ENCODE measurements around the gene GHRH.
A peak's percentile ranks its signal among the peaks of the same experiment; 100 is the strongest.

GHRH gene

GRCh38 chr20:37263686-37264085, 2.1 kb upstream of the GHRH start:
- no peak for DNase-seq

DNA sequence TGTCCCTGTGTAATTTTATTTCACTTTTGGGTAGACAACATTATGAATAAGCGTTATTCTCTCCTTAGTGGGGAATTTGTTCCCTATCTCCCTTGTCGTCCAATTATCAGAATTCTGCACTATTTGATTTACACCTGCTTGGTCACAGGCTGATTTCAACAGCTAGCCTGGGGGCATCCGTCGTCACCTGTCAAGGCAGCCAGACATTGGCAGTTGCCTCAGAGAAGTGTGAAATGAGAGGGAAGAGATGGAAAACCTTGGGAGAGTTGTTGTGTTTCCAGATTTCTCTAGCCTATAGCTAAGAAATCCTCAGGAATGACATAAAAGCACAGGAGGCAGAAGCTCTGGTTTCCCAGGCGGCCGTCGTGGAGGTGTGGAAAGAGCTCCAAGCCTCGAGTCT, 891 bp upstream of the GHRH start:
- no peak for DNase-seq

- no peak for DNase-seq
These were observed 691 bp downstream of the GHRH start for GRCh38 chr20:37260923-37261322.

DNA sequence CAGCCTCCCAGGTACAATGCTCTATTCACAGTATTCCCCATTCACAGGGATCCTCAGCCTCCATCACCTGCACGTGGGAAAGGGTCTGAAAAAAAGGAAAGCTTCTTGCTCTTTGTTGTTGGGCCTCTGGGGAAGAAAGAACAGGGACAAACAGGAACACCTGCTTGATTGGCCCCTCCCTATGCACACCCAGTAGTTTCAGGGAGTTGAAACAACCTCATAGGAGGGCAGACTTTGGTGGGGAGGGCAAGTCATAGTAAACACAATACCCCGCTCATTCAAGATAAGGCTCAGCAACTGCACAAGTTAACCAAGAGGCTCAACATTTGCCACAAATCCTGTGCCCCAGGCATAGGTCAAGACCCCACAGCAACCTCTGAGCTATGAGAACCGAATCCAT, 1.7 kb downstream of the GHRH start:
- no peak for DNase-seq

- no peak for DNase-seq
These were observed 2.6 kb downstream of the GHRH start for GRCh38 chr20:37259031-37259430.

- DNase-seq = no peak
These were observed 3.6 kb downstream of the GHRH start for GRCh38 chr20:37257988-37258387.

- no peak for DNase-seq
These were observed 4.1 kb downstream of the GHRH start for GRCh38 chr20:37257530-37257929.

DNA sequence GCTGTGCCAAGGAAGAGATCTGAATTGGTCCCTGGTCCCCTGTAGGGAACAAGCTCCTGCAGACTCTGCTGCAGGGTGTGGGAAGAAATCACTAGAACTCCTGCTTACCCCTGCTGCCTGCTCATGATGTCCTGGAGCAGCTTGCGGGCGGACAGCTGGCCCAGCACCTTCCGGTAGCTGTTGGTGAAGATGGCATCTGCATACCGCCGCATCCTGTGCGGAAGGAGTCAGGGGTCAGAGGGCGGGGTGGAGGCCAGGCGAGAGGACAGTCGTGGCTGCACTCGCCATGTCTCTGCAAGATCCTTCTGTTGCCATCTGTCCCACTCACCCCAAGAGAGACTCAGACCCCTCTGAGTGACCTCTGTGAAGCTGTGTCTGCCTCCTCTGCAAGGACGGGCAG, 5.3 kb downstream of the GHRH start:
- DNase-seq = no peak

DNA sequence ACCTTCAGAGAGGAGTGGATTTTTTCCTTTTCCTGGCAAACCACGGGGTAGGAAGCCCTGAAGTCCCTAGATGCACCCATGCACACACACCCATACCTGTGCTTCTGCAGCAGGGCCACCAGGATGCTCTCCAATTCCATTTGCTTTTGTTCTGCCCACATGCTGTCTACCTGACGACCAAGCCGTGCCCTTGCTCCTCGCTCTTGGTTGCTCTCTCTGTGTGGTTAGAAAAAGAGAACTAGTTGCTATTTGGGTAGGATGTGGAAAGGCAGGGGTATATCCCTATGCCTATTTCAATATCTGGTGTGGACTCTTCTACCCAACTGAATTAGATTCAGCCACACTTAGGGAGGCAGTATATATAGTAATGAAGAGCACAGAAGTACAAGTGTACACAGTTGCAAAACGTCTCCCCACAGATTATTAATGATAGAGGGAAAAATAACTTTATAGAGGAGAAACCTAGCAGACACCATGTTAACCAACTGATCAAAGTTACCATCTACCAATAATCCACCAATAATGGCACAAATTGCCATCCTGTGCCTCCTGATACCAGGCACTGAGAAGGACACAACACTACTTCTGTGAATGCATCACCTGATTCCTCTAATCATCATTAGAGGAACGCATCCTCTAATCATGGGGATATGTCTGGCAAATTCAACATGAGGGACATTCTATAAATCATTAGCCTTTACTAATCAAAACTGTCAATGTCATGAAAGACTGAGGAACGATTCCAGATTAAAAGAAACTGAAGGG, 7.3 kb downstream of the GHRH start:
- DNase-seq = no peak

DNA sequence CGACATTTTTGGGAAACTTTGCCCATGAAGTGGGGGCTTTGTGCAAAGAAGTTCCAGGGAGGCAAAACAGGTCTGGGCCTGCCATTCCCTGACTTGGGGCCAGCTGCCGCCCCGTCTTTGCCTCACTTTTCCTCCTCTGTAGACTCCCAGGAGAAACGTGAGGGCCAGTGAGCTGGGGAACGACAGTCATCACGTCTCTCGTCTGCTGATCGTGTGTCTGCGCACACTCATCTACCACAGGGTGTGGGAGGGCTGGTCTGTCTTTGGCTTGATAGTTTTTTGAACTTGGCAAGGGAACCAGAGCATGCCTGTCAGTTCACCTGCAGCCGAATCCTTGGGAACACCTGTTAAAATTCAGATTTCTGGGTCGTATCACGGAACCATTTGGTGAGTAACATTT, 8.5 kb downstream of the GHRH start:
- no peak for DNase-seq

DNA sequence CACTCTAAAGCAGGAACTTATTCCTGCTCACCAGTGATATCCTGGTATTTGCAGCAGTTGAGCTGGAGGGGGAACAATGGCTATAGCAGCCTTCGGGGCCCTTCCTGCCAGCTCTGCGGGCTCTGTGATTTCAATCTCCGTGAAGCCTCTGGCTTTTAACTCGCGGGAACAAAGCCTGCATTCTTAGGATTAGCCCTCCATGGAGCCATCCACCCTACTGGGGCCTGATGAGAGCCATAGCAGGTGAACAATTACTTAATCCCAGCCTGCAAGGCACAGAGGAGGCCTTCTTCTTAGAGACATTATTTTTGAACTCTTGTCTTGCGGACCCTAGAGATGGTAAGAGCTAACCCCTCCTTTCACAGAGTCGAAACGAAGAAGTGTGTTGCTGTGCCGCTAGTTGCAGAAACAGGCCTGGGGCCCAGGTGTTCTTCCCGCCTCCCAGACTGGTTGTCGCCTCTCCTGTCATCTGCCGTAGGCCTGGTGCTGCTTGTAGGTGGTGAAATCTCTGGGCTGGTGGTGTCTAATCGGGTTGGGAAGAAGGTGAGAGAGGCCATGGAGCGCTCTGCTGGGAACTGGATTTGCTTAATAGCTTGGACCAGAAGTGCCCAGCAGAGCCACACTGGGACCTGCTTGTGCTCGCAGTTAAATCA, 9.7 kb downstream of the GHRH start:
- peak in 4 of 56 donors; percentile 1 to 25 (median 12) for DNase-seq

GRCh38 chr20:37249304-37249703, 12.3 kb downstream of the GHRH start:
- no peak for DNase-seq

DNA sequence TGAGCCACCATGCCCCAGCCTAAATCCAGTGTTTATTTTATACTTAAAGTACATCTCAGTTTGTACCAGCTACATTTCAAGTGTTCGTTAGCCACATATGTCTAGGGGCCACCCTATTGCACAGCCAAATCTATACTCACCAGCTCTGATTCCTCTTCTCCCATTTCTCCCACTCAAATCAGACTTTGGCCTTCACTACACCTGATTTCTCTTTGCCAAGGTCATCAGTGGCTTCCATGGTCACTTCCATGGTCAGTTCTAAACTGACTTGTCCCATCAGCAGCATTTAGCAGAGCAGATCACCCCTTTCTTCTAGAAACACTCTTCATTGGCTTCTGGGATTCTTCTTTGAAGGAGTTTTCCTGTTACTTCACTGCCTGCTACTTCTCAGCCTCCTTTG, 14.1 kb downstream of the GHRH start:
- DNase-seq = no peak

GRCh38 chr20:37246736-37247135, 14.9 kb downstream of the GHRH start:
- DNase-seq = no peak

DNA sequence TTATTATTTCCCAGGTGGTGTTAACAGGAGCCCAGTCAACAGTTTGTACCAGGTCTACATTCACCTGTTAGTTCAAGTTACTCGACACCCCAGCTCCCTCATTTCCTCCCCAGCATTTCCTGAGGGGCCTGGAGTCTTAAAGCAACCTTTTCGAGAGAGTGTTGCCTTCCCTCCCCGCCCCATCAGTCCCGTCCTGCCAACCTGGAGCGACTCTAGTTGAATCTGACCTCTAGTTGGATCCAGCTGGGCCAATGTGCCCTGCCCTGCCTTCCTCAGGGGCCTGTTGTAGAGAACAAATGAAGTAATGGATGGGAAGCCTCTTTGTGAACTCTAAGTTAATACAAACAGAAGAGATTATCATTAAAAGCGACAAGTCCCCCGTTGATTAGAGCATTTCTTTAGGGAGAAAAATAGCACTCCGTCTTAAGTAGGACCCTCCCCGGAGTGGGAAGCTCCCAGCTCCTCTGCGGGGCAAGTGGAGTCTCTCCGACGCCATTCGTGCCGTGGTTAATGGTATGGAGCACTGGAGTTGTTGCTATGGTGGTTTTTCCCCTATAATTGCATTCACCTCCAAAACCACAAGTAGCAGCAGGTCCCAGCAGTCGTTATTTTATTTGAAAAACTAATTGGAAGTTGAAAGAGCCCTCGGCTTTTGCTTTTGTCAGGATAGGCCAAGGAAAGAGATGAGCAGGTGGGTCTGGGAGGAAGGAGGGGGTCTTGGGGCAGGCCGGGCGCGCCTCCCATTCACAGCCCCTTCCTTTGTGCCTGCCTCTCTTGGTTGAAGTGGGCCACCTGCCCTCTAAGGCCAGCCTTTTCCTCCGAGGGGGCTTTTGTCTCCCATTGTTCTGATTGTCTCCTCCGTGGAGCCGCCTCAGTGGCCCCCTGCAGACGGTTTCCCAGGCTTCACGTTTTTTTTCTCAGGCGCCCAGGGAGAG, 16.1 kb downstream of the GHRH start:
- DNase-seq = no peak

- DNase-seq = no peak
These were observed 17.0 kb downstream of the GHRH start for GRCh38 chr20:37244572-37244957.

- peak in 5 of 56 donors; percentile 11 to 27 (median 21) for DNase-seq
These were observed 17.6 kb downstream of the GHRH start for GRCh38 chr20:37243937-37244571.

DNA sequence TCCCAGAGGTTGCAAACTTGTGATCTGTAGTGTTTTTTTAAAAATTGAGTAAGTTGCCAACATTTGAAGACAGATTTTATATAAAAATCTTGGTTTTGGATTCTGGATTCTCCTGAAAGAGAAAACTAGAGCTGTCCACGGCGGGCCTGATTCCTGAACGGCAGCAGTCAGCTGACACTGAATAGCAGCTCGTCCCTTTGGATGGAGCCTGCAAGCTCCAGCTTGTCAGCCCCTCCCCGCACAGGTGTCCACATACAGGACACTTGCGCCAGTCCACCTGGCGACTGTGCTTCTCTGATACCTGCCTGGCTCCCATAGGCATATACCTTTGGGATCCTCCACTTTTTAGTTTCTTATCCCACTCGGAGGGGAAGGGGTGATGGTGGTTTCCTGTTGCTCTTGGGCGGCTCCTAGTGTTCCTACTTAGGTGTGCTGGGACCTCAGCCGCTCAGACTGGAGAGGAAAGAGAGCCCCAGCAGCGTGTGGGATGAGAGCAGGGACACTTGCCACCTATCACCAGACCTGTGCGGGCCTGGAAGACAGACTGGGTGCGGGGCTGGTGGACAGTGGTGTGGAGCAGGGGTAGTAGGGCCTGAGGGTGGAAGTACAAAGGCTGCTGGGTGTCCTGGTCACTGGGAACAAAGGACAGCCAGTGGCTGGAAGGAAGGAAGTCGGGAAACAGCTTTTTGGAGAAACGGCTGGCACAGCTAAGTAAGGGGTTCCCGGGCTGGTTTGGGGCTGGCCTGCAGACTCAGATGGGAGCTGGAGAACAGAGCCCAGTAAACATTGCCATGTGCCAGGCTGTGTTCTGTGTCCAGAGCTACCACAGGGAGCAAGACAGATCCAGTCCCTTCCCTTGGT, 18.3 kb downstream of the GHRH start:
- DNase-seq = no peak

- DNase-seq = no peak
These were observed 19.1 kb downstream of the GHRH start for GRCh38 chr20:37242503-37242902.

GRCh38 chr20:37240337-37241067, 21.1 kb downstream of the GHRH start:
- no peak for DNase-seq
